ENCODE data around the gene COL8A1. TPM values are rescaled to one million over a fixed set of nuclear protein-coding genes. Genes with fewer than 3 reads are reported as not detected.

The COL8A1 gene
- total and polyA plus RNA-seq, 11 donors, result 4.9 to 39.2 (median 21.1) TPM

GRCh38 chr3:99842826-99843589, 204.6 kb downstream of the COL8A1 start:
- Histone ChIP-seq H3K27ac (peak overlapping the region; percentile 53 to 83 (median 72)), H3K27me3 (no peaks in the 10 kb centered on the region), H3K4me1 (peaks cover 12 to 55% (median 47%) of the 10 kb centered on the region in 12 donors), H3K9me3 (no peaks in the 10 kb centered on the region), H3K36me3 (peaks cover 0 to 6% (median 0%) of the 10 kb centered on the region in 9 donors), H3K4me3 (peak overlapping the region in 1 of 12 donors; percentile 8)
- no peak for DNase-seq
- intact Hi-C loops (cut with DNase I), result loop anchor here (2.0 to 10.0 kb wide), 7 partner anchors 162 to 412 kb away; no protein-coding TSS in a partner anchor
- ATAC-seq, result peak; percentile 72 to 80 (median 74)
- WGBS, 4 donors, result 38 to 48% (median 40%) methylated on average over 2 of the region's 2 CpGs
- TF ChIP-seq CTCF (IDR thresholded peaks at IDR 0.05) (peak; percentile 59 to 81 (median 72)), POLR2A (IDR thresholded peaks at IDR 0.05) (no peak)

GRCh38 chr3:99843590-99844258, 205.3 kb downstream of the COL8A1 start:
- DNase-seq, result peak in 1 of 5 donors; percentile 28
- TF ChIP-seq CTCF (IDR thresholded peaks at IDR 0.05) (no peak), POLR2A (IDR thresholded peaks at IDR 0.05) (no peak)
- intact Hi-C loops (cut with DNase I), result loop anchor here (2.0 to 10.0 kb wide), 8 partner anchors 161 to 411 kb away; no protein-coding TSS in a partner anchor
- Histone ChIP-seq H3K27me3 (no peaks in the 10 kb centered on the region), H3K27ac (peak overlapping the region; percentile 53 to 83 (median 72)), H3K4me3 (peak overlapping the region in 2 of 12 donors; percentile 5 to 8), H3K36me3 (peaks cover 0 to 11% (median 0%) of the 10 kb centered on the region in 9 donors), H3K9me3 (no peaks in the 10 kb centered on the region), H3K4me1 (peaks cover 12 to 62% (median 53%) of the 10 kb centered on the region in 12 donors)
- ATAC-seq, result peak; percentile 43 to 64 (median 54)
- 43 to 60% (median 51%) methylated on average over 10 of the region's 10 CpGs for WGBS, 4 donors

GRCh38 chr3:99845331-99845730, 206.9 kb downstream of the COL8A1 start:
- Histone ChIP-seq H3K4me3 (peak overlapping the region in 1 of 12 donors; percentile 7), H3K27ac (peak overlapping the region in 9 of 12 donors; percentile 8 to 83 (median 74)), H3K9me3 (peaks cover 0 to 12% (median 0%) of the 10 kb centered on the region in 12 donors), H3K4me1 (peaks cover 12 to 65% (median 55%) of the 10 kb centered on the region in 12 donors), H3K27me3 (no peaks in the 10 kb centered on the region), H3K36me3 (peaks cover 0 to 22% (median 8%) of the 10 kb centered on the region in 9 donors)
- DNase-seq, result no peak
- ATAC-seq, result peak in 1 of 4 donors; percentile 3
- 35 to 59% (median 45%) methylated on average over 4 of the region's 4 CpGs for whole genome bisulfite sequencing, 4 donors
- TF ChIP-seq CTCF (IDR thresholded peaks at IDR 0.05) (no peak), POLR2A (IDR thresholded peaks at IDR 0.05) (no peak)
- intact Hi-C loops (cut with DNase I), result loop anchor here in 5 of 10 donors (2.0 to 10.0 kb wide), 5 partner anchors 159 to 407 kb away; no protein-coding TSS in a partner anchor
